BE2C (cell line): Measurements from ENCODE around the gene MOCS3.

Experiments
- DNase-seq: peaks from one replicate; pipeline ENCODE4 v3.0.0-alpha.2; 2020
- H3K27me3 ChIP-seq: fragments of 250-450 bp; sonication (Bioruptor Pico); 2 replicates; pipeline ENCODE4 v1.5.1; 2020; ENCODE audit warnings: mild to moderate bottlenecking
- H3K36me3 ChIP-seq: fragments of 250-450 bp; sonication (Bioruptor Pico); 2 replicates; pipeline ENCODE4 v1.5.1; 2020; ENCODE audit warnings: mild to moderate bottlenecking
- H3K4me1 ChIP-seq: fragments of 250-450 bp; sonication (Bioruptor Pico); 2 replicates; pipeline ENCODE4 v1.5.1; 2020
- H3K4me3 ChIP-seq: 2 replicates; pipeline ENCODE4 v1.5.1; 2011; ENCODE audit warnings: low read depth, low read length
- H3K9me3 ChIP-seq: fragments of 250-450 bp; sonication (Bioruptor Pico); 2 replicates; pipeline ENCODE4 v1.5.1; 2020
- TF ChIP-seq, protein P1 (sequence below): IDR thresholded peaks from 2 replicates; pipeline ENCODE4 v1.5.1; 2012; ENCODE audit warnings: mild to moderate bottlenecking, low read depth, low read length

The MOCS3 gene

DNA sequence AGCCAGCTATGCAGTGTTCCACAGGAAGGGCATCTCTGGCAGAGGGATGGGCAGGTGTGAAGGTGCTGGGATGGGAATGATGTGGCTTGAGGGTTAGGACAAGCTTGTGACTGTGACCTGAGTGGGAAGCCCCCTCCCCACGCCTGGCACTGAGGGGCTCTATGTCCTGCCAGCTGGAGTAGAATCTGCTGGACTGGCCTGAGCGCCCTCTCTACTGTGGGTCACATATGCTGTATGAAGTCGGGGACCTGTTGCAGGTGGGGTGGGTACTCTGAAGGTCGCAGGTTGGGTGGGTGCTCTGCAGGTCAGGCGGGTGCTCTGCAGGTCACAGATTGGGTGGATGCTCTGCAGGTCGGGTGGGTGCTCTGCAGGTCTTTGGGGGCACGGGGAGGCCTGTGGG is 44.0 kb downstream of the MOCS3 start:
- DNase-seq, result no peak
- TF ChIP-seq, protein P1, sequence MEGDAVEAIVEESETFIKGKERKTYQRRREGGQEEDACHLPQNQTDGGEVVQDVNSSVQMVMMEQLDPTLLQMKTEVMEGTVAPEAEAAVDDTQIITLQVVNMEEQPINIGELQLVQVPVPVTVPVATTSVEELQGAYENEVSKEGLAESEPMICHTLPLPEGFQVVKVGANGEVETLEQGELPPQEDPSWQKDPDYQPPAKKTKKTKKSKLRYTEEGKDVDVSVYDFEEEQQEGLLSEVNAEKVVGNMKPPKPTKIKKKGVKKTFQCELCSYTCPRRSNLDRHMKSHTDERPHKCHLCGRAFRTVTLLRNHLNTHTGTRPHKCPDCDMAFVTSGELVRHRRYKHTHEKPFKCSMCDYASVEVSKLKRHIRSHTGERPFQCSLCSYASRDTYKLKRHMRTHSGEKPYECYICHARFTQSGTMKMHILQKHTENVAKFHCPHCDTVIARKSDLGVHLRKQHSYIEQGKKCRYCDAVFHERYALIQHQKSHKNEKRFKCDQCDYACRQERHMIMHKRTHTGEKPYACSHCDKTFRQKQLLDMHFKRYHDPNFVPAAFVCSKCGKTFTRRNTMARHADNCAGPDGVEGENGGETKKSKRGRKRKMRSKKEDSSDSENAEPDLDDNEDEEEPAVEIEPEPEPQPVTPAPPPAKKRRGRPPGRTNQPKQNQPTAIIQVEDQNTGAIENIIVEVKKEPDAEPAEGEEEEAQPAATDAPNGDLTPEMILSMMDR, result no peak

DNA sequence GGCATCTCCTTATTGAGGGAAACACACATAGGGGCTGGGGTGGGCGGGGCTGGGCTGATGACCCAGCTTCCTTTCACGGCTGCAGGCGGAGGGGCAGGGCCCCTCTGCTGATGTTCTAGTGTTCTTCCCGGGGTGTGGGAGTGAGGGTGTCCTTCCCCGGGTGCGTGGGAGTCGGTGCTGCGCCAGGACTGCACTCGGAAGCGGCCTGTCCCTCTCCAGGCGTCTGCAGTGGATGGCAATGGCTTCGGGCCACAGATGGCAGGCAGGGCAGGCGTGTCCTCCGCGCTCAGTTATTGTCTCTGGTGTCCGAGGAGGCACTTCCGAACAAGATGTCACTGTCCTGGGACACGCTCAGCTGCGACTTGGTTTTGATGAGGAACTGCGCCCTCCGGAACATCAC is 45.1 kb downstream of the MOCS3 start:
- H3K4me3 ChIP-seq, result no peak overlapping the region
- H3K9me3 ChIP-seq, result no peaks in the 10 kb centered on the region
- peaks cover 15% of the 10 kb centered on the region; the same call in 1 of the 2 replicates for H3K27me3 ChIP-seq
- TF ChIP-seq, protein P1, result no peak
- H3K4me1 ChIP-seq, result no peaks in the 10 kb centered on the region
- DNase-seq, result no peak
- H3K36me3 ChIP-seq, result no peaks in the 10 kb centered on the region

More for the DNA sequence above, 44.0 kb downstream of the MOCS3 start:
- no peak overlapping the region for H3K4me3 ChIP-seq
- H3K36me3 ChIP-seq, result no peaks in the 10 kb centered on the region
- peaks cover 20% of the 10 kb centered on the region; the same call in 1 of the 2 replicates for H3K27me3 ChIP-seq
- H3K4me1 ChIP-seq, result no peaks in the 10 kb centered on the region
- no peaks in the 10 kb centered on the region for H3K9me3 ChIP-seq

DNA sequence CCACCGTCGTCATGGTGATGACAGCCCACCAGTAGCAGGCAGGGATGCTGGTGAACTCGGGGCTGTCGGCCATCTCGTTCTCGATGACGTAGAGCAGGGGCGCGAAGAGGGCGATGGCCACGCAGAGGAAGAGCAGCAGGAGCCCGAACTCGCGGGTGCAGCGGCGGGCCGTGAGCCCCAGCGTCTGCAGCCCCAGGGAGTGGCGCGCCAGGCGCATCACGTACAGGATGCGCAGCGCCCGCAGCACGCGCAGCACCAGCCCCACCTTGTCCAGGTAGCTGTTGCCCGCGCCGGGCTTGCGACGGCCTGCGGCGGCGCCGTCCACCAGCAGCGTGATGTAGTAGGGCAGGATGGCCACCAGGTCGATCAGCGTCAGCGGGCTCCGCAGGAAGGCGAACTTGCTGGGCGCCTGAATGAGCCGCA is 45.7 kb downstream of the MOCS3 start:
- no peak for DNase-seq
- no peak overlapping the region for H3K4me3 ChIP-seq
- TF ChIP-seq, protein P1, result no peak
- H3K36me3 ChIP-seq, result no peaks in the 10 kb centered on the region
- H3K9me3 ChIP-seq, result no peaks in the 10 kb centered on the region
- no peaks in the 10 kb centered on the region for H3K4me1 ChIP-seq
- H3K27me3 ChIP-seq, result peaks cover 11% of the 10 kb centered on the region; the same call in 1 of the 2 replicates

DNA sequence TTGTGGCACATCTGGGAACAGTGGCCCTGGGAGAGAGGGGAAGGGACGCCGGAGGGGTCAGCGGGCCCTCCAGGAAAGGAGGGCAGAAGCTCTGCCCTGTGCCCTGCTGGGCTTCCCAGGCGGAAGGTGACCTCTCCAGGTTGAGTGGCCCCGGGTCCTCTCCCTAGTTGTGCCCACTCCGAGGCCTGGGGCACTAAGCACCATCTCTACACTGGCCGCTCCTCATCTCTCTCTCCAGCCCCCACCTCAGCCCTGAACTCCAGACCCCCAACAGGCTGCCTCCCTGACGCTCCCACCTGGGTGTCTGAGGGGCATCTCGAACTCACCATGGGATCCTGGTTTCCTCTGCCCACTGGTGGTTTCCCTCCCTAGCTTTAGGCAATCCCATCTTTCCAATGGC is 46.2 kb downstream of the MOCS3 start:
- peaks cover 9% of the 10 kb centered on the region; the same call in 1 of the 2 replicates for H3K27me3 ChIP-seq
- no peak for DNase-seq
- H3K4me1 ChIP-seq, result no peaks in the 10 kb centered on the region
- TF ChIP-seq, protein P1, result no peak
- H3K36me3 ChIP-seq, result no peaks in the 10 kb centered on the region
- no peak overlapping the region for H3K4me3 ChIP-seq
- no peaks in the 10 kb centered on the region for H3K9me3 ChIP-seq

DNA sequence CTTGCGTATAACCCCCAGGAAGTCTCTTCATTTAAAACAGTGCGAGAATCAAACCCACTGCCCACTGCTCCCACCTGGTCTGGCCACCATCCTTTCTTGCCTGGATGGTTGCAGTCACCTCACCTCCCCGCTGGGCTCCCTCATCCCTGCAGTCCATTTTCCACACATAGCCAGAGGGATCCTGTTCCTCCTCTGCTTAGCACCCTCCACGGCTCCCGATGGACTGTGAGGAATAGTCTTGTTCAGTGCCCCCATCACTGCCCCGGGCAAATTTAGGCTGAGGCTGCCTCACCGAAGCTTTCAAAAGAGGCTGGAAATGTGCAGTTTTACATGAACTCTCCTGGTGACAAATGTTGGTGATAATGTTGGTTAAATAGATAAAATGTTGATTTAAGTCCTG is 46.6 kb downstream of the MOCS3 start:
- Histone ChIP-seq H3K27me3 (peaks cover 9% of the 10 kb centered on the region; the same call in 1 of the 2 replicates), H3K9me3 (no peaks in the 10 kb centered on the region), H3K36me3 (no peaks in the 10 kb centered on the region), H3K4me3 (no peak overlapping the region), H3K4me1 (no peaks in the 10 kb centered on the region)
- TF ChIP-seq, protein P1, result no peak
- no peak for DNase-seq

DNA sequence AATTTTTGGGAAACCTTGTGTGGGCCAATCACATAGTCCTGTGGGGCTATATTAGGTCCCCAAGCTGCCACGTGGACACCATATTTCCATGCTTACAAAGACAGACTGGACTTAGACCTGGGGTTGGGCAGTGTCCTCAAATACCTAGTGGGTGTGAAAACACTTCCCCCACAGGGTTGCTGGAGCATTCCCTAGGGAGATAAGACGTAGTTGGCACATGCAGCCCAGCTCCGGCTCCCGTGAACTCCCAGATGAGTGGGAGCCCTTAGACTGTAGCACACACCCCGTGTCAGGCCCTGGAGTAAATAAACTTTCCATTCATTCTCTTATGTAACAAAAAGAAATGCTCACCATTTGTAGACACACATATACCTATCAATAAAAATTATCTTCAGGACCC is 50.1 kb downstream of the MOCS3 start:
- H3K4me3 ChIP-seq, result no peak overlapping the region
- DNase-seq, result no peak
- TF ChIP-seq, protein P1, result no peak
- no peaks in the 10 kb centered on the region for H3K36me3 ChIP-seq
- H3K27me3 ChIP-seq, result no peaks in the 10 kb centered on the region
- H3K9me3 ChIP-seq, result no peaks in the 10 kb centered on the region
- no peaks in the 10 kb centered on the region for H3K4me1 ChIP-seq
